Esophagus (tissue), 2 donors: ENCODE results near the gene FBXL7. TPM values are rescaled to one million over a fixed set of nuclear protein-coding genes. Genes with fewer than 3 reads are reported as not detected.

Experiments
- H3K27ac ChIP-seq, 2 donors: one replicate each; pipeline ENCODE4 v1.5.1; 2013; ENCODE audit warnings: low read depth in 2 of 2, mild to moderate bottlenecking in 2 of 2, inconsistent platforms in 1 of 2, low read length in 1 of 2, moderate library complexity in 1 of 2
- H3K27me3 ChIP-seq, 2 donors: one replicate each; pipeline ENCODE4 v1.6.1; 2013; ENCODE audit warnings: low read length in 2 of 2, control low read depth in 1 of 2, mild to moderate bottlenecking in 1 of 2; ENCODE audit not compliant: insufficient read depth in 2 of 2, control insufficient read depth in 1 of 2
- H3K36me3 ChIP-seq, 2 donors: one replicate each; pipeline ENCODE4 v1.6.1; 2013; ENCODE audit warnings: low read length in 1 of 2; ENCODE audit not compliant: control insufficient read depth in 2 of 2, insufficient read depth in 2 of 2
- H3K4me1 ChIP-seq, 2 donors: one replicate each; pipeline ENCODE4 v1.6.1; 2013; ENCODE audit warnings: low read length in 1 of 2; ENCODE audit not compliant: control insufficient read depth in 2 of 2, insufficient read depth in 2 of 2
- H3K4me3 ChIP-seq, 2 donors: one replicate each; pipeline ENCODE4 v1.5.1; 2013; ENCODE audit warnings: low read length in 2 of 2, mild to moderate bottlenecking in 2 of 2, low read depth in 1 of 2, moderate library complexity in 1 of 2
- H3K9me3 ChIP-seq, 2 donors: one replicate each; pipeline ENCODE4 v1.6.1; 2013; ENCODE audit warnings: mild to moderate bottlenecking in 2 of 2, low read depth in 1 of 2, low read length in 1 of 2, moderate library complexity in 1 of 2; ENCODE audit not compliant: control insufficient read depth in 2 of 2, insufficient read depth in 1 of 2
- WGBS, 2 donors: extraction: QIAGEN DNeasy Blood & Tissue Kit; methylation state at CpG; one replicate each; pipeline ENCODE4 v1.1.7; 2013; 5-methylcytosine and 5-hydroxymethylcytosine counted together
- polyA plus RNA-seq, 2 donors: library from polyadenylated mRNA; stranded (reverse); fragments of 200-250 nt; gene quantifications; one replicate each; pipeline ENCODE4 v1.2.3, GENCODE V29; 2013
- donor health status: healthy with polysubstance abuse.
- donor health status: Bipolar disorder and iron deficiency.

Gene FBXL7
- polyA plus RNA-seq, 2 donors, result 1.8 to 4.4 TPM

GRCh38 chr5:15529821-15530220 is 29.8 kb downstream of the FBXL7 start:
- WGBS, 2 donors, result 76 to 77% methylated on average over 2 of the region's 2 CpGs
- no peak overlapping the region for H3K4me3 ChIP-seq
- H3K4me1 ChIP-seq, result peaks cover 0 to 1% of the 10 kb centered on the region in 2 donors
- no peak overlapping the region for H3K27ac ChIP-seq
- no peaks in the 10 kb centered on the region for H3K36me3 ChIP-seq
- no peaks in the 10 kb centered on the region for H3K27me3 ChIP-seq
- no peaks in the 10 kb centered on the region for H3K9me3 ChIP-seq

GRCh38 chr5:15533129-15533893 is 33.3 kb downstream of the FBXL7 start:
- no peak overlapping the region for H3K27ac ChIP-seq
- WGBS, 2 donors, result 28 to 49% methylated on average over 5 of the region's 5 CpGs
- H3K4me1 ChIP-seq, result peaks cover 0 to 2% of the 10 kb centered on the region in 2 donors
- H3K9me3 ChIP-seq, result no peaks in the 10 kb centered on the region
- H3K36me3 ChIP-seq, result no peaks in the 10 kb centered on the region
- H3K4me3 ChIP-seq, result no peak overlapping the region
- H3K27me3 ChIP-seq, result no peaks in the 10 kb centered on the region

GRCh38 chr5:15535938-15536337 is 36.0 kb downstream of the FBXL7 start:
- Histone ChIP-seq H3K27ac (no peak overlapping the region), H3K36me3 (no peaks in the 10 kb centered on the region)

GRCh38 chr5:15538516-15538915 is 38.5 kb downstream of the FBXL7 start:
- Histone ChIP-seq H3K27ac (no peak overlapping the region), H3K4me1 (peaks cover 0 to 2% of the 10 kb centered on the region in 2 donors), H3K36me3 (no peaks in the 10 kb centered on the region), H3K4me3 (no peak overlapping the region), H3K27me3 (no peaks in the 10 kb centered on the region), H3K9me3 (no peaks in the 10 kb centered on the region)
- 48 to 49% methylated on average over 2 of the region's 2 CpGs for WGBS, 2 donors

More at GRCh38 chr5:15535938-15536337, 36.0 kb downstream of the FBXL7 start:
- Histone ChIP-seq H3K4me3 (no peak overlapping the region), H3K9me3 (no peaks in the 10 kb centered on the region), H3K27me3 (no peaks in the 10 kb centered on the region), H3K4me1 (peaks cover 0 to 2% of the 10 kb centered on the region in 2 donors)
- WGBS, 2 donors, result 88 to 94% methylated on average over 4 of the region's 4 CpGs

- 80 to 96% methylated on average over 2 of the region's 2 CpGs for WGBS, 2 donors
- H3K9me3 ChIP-seq, result no peaks in the 10 kb centered on the region
- H3K27ac ChIP-seq, result no peak overlapping the region
- H3K27me3 ChIP-seq, result no peaks in the 10 kb centered on the region
- H3K36me3 ChIP-seq, result no peaks in the 10 kb centered on the region
- H3K4me1 ChIP-seq, result peaks cover 2 to 5% of the 10 kb centered on the region in 2 donors
- H3K4me3 ChIP-seq, result no peak overlapping the region
These were observed 40.0 kb downstream of the FBXL7 start for GRCh38 chr5:15539951-15540350.

GRCh38 chr5:15544039-15544438 is 44.1 kb downstream of the FBXL7 start:
- Histone ChIP-seq H3K4me3 (no peak overlapping the region), H3K27ac (no peak overlapping the region), H3K36me3 (no peaks in the 10 kb centered on the region), H3K4me1 (peaks cover 0 to 5% of the 10 kb centered on the region in 2 donors), H3K27me3 (no peaks in the 10 kb centered on the region), H3K9me3 (no peaks in the 10 kb centered on the region)
- 53 to 66% methylated on average over 4 of the region's 4 CpGs for WGBS, 2 donors

GRCh38 chr5:15545082-15545481 is 45.1 kb downstream of the FBXL7 start:
- WGBS, 2 donors, result 89 to 94% methylated on average over 2 of the region's 2 CpGs
- Histone ChIP-seq H3K27ac (no peak overlapping the region), H3K27me3 (no peaks in the 10 kb centered on the region), H3K4me3 (no peak overlapping the region), H3K9me3 (no peaks in the 10 kb centered on the region), H3K36me3 (no peaks in the 10 kb centered on the region), H3K4me1 (peaks cover 0 to 7% of the 10 kb centered on the region in 2 donors)

GRCh38 chr5:15547261-15547839 is 47.4 kb downstream of the FBXL7 start:
- Histone ChIP-seq H3K36me3 (no peaks in the 10 kb centered on the region), H3K27me3 (no peaks in the 10 kb centered on the region), H3K27ac (no peak overlapping the region), H3K4me3 (no peak overlapping the region), H3K9me3 (no peaks in the 10 kb centered on the region), H3K4me1 (peaks cover 0 to 7% of the 10 kb centered on the region in 2 donors)
- whole genome bisulfite sequencing, 2 donors, result 77 to 87% methylated on average over 4 of the region's 4 CpGs

GRCh38 chr5:15549961-15550360 is 50.0 kb downstream of the FBXL7 start:
- no peaks in the 10 kb centered on the region for H3K9me3 ChIP-seq
- no peak overlapping the region for H3K27ac ChIP-seq
- peaks cover 2% of the 10 kb centered on the region in 2 donors for H3K4me1 ChIP-seq
- no peak overlapping the region for H3K4me3 ChIP-seq
- WGBS, 2 donors, result 67 to 73% methylated on average over 1 of the region's 1 CpG
- no peaks in the 10 kb centered on the region for H3K27me3 ChIP-seq
- no peaks in the 10 kb centered on the region for H3K36me3 ChIP-seq
